Uterus (tissue), 4 donors: ENCODE data around the gene DDOST. TPM values are rescaled to one million over a fixed set of nuclear protein-coding genes. Genes with fewer than 3 reads are reported as not detected.
A peak's percentile ranks its signal among the peaks of the same experiment; 100 is the strongest.

ENCODE experiments used
- DNase-seq, 2 donors: peaks; one replicate each; pipeline ENCODE4 v3.0.0-alpha.2; 2019 to 2020
- H3K27ac ChIP-seq, 2 donors: fragments of 200-600 bp; sonication (generic); 1 replicate in 1 of 2; 2 replicates in 1 of 2; pipeline ENCODE4 v1.5.1; 2016 to 2018
- H3K27me3 ChIP-seq, 2 donors: fragments of 200-600 bp; sonication (generic); one replicate each; pipeline ENCODE4 v1.5.1; 2018 to 2019; ENCODE audit warnings: control low read depth in 1 of 2
- H3K36me3 ChIP-seq, 2 donors: fragments of 200-600 bp; sonication (generic); one replicate each; pipeline ENCODE4 v1.5.1; 2019; ENCODE audit warnings: control low read depth in 1 of 2
- H3K4me1 ChIP-seq, 2 donors: fragments of 200-600 bp; sonication (generic); one replicate each; pipeline ENCODE4 v1.5.1; 2018 to 2019; ENCODE audit warnings: control low read depth in 1 of 2
- H3K4me3 ChIP-seq, 2 donors: fragments of 200-600 bp; sonication (generic); 1 replicate in 1 of 2; 2 replicates in 1 of 2; pipeline ENCODE4 v1.5.1; 2018 to 2019; ENCODE audit warnings: mild to moderate bottlenecking in 1 of 2
- H3K9me3 ChIP-seq, 2 donors: fragments of 200-600 bp; sonication (generic); one replicate each; pipeline ENCODE4 v1.5.1; 2019; ENCODE audit warnings: control low read depth in 1 of 2
- CTCF ChIP-seq, 4 experiments: fragments of 200-600 bp in 2 of 4; fragments of 450-650 bp in 2 of 4; sonication (generic) in 2 of 4; IDR thresholded peaks; one replicate each; pipeline ENCODE4 v1.5.1; 2016 to 2019; ENCODE audit warnings: antibody characterized with exemption in 4 of 4, mild to moderate bottlenecking in 2 of 4, moderate library complexity in 1 of 4
- POLR2A ChIP-seq, 2 donors: fragments of 450-650 bp; IDR thresholded peaks; one replicate each; pipeline ENCODE4 v1.6.1; 2016; ENCODE audit warnings: antibody characterized with exemption in 2 of 2, mild to moderate bottlenecking in 1 of 2, moderate library complexity in 1 of 2
- intact Hi-C: fragments of 100-400 bp; cut with DNase I; formaldehyde crosslinking; loops from one replicate; pipeline ENCODE4 v1.15.1; 2023; ENCODE audit warnings: low total_unique reads
- total RNA-seq, 4 donors: library from RNA; depleted of rRNA in 3 of 4; stranded (reverse); fragments of >200 nt in 3 of 4; gene quantifications; one replicate each; pipeline versions ENCODE4 v1.1.0 to v1.2.4, GENCODE V29; 2014 to 2023
- donor health status: DM: yes; HTN: yes; CAD: no.

Gene DDOST
- total RNA-seq, 4 donors from 2014 or later = 101 to 236 (median 123) TPM

GRCh38 chr1:20633190-20634064 is 27.7 kb downstream of the DDOST start, which contains the start of gene PINK1:
Gene PINK1 (plus strand): TSS chr1:20633458. CDS start chr1:20633549, 91 bp downstream.
- peak; percentile 72 to 89 for DNase-seq
- intact Hi-C loops = no loop called here
- no peaks in the 10 kb centered on the region for H3K27me3 ChIP-seq
- no peaks in the 10 kb centered on the region for H3K36me3 ChIP-seq
- H3K4me3 ChIP-seq = peak within 1 kb of the TSS; percentile 53 to 97
- peak within 1 kb of the TSS; percentile 83 to 95 for H3K27ac ChIP-seq
- peaks cover 0 to 5% of the 10 kb centered on the region in 2 donors for H3K4me1 ChIP-seq
- H3K9me3 ChIP-seq = no peaks in the 10 kb centered on the region
- TF ChIP-seq POLR2A (IDR thresholded peaks at IDR 0.05) (peak; percentile 90 to 94), CTCF (IDR thresholded peaks at IDR 0.05) (peak; percentile 84 to 99 (median 98))

DNA sequence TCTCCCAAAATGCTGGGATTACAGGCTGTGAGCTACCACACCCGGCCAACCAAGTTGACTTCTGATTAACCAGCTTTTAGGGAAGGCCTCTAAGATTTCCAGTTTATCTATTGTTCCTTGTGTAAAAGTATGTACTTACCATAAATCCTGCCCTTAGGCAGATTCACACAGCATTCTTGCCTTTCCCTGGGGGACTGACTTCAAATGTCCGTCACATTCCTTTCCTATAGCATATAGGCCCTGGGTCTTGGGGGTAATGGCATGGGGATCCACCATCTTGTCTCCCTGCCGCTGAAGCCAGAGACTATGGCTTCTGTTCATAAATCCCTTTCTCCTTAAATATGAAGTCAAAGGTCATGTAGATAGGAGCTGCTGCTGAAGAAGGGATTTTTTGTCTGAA is 28.8 kb downstream of the DDOST start:
- no peak for DNase-seq
- intact Hi-C loops = no loop called here

DNA sequence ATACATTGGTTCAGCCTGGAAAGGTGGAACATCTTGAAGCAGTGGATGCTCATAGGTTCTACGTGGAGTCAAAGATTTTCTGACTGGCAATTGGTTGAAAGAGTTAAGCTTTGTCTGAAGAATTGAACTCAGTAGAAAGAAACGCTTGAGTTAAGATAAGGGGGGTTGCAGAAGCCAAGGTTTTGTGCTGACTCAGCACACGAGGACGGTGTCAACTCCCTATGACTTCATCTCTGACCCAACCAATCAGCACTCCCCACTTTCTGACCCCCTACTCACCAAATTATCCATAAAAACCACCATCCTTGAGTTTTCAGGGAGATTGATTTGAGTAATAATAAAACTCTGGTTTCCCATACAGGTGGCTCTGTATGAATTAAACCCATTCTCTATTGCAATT is 30.4 kb downstream of the DDOST start:
- intact Hi-C loops = no loop called here
- no peaks in the 10 kb centered on the region for H3K9me3 ChIP-seq

More for the DNA sequence above, 28.8 kb downstream of the DDOST start:
- Histone ChIP-seq H3K27ac (no peak overlapping the region), H3K4me1 (peaks cover 0 to 5% of the 10 kb centered on the region in 2 donors), H3K4me3 (no peak overlapping the region), H3K36me3 (no peaks in the 10 kb centered on the region), H3K27me3 (no peaks in the 10 kb centered on the region), H3K9me3 (no peaks in the 10 kb centered on the region)
- no peak for TF ChIP-seq CTCF (IDR thresholded peaks at IDR 0.05)
- no peak for TF ChIP-seq POLR2A (IDR thresholded peaks at IDR 0.05)

DNA sequence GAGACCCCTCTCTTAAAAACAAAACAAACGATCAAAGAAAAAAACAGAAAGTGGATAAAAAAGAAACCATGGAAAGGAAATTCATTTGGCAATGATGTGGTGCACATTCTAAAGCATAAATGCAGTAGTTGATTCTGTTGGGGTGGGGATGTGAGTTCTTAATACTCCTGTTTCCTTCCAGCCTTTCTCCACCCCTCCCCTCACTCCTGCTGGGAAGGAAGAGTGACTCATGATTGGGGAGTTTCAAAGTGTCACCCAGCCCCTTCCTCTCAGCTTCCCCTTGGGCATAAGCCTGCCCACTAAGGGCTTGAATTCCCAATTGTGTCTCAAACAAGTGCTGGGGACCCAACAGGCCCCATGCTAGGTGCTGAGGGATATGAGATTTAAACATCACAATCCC is 34.6 kb downstream of the DDOST start:
- Histone ChIP-seq H3K4me1 (no peaks in the 10 kb centered on the region), H3K9me3 (no peaks in the 10 kb centered on the region), H3K27ac (no peak overlapping the region), H3K4me3 (no peak overlapping the region), H3K27me3 (no peaks in the 10 kb centered on the region), H3K36me3 (no peaks in the 10 kb centered on the region)
- TF ChIP-seq POLR2A (IDR thresholded peaks at IDR 0.05) (no peak), CTCF (IDR thresholded peaks at IDR 0.05) (no peak)
- no peak for DNase-seq
- intact Hi-C loops = no loop called here

More for the DNA sequence above, 30.4 kb downstream of the DDOST start:
- peaks cover 0 to 5% of the 10 kb centered on the region in 2 donors for H3K4me1 ChIP-seq
- H3K27me3 ChIP-seq = no peaks in the 10 kb centered on the region
- no peak for TF ChIP-seq POLR2A (IDR thresholded peaks at IDR 0.05)
- TF ChIP-seq CTCF (IDR thresholded peaks at IDR 0.05) = no peak
- no peaks in the 10 kb centered on the region for H3K36me3 ChIP-seq
- no peak overlapping the region for H3K27ac ChIP-seq
- DNase-seq = no peak
- H3K4me3 ChIP-seq = no peak overlapping the region

DNA sequence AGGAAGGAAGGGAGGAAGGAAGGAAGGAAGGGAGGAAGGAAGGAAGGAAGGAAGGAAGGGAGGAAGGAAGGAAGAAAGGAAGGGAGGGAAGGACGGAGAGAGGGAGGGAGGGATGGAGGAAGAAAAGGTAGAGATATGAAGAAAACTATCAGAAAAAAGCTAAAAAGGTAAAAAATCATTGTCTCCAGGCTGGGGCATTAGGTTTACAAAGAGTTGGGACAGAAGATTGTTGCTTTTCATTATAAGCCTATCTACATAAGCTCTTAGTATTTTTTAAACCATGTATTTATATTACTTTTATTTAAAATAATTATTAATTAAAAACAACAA is 35.1 kb downstream of the DDOST start:
- Histone ChIP-seq H3K27ac (no peak overlapping the region), H3K4me3 (no peak overlapping the region)

More for the DNA sequence above, 35.1 kb downstream of the DDOST start:
- Histone ChIP-seq H3K36me3 (no peaks in the 10 kb centered on the region), H3K4me1 (no peaks in the 10 kb centered on the region), H3K27me3 (no peaks in the 10 kb centered on the region), H3K9me3 (no peaks in the 10 kb centered on the region)
- no peak for DNase-seq
- intact Hi-C loops = no loop called here
- TF ChIP-seq POLR2A (IDR thresholded peaks at IDR 0.05) (no peak), CTCF (IDR thresholded peaks at IDR 0.05) (no peak)
